ENCODE data around the gene GNG7.

DNA sequence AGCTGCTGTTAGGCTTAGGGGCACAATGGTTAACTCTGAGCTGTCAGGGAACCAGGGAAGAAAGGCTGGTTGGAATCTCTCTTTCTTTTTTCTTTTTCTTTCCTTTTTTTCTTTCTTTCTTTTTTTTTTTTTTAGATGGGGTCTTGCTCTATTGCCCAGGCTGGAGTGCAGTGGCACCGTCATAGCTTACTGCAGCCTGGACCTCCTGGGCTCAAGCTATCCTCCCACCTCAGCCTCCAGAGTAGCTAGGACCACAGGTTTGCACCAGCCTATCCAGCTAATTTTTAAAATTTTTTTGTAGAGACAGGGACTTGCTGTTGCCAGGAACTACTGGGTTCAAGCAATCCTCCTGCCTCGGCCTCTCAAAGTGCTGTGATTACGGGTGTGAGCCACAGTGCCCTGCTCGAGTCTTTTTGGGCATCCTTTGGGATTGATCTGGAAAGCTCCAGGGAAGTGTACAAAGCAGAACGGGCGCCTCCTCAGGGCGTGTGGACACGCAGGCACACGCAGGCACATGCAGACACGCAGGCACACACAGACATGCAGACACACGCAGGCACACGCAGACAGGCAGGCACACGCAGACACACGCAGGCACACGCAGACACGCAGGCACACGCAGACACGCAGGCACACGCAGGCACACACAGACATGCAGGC is 127.4 kb downstream of the GNG7 start:
- TF ChIP-seq, protein P1, sequence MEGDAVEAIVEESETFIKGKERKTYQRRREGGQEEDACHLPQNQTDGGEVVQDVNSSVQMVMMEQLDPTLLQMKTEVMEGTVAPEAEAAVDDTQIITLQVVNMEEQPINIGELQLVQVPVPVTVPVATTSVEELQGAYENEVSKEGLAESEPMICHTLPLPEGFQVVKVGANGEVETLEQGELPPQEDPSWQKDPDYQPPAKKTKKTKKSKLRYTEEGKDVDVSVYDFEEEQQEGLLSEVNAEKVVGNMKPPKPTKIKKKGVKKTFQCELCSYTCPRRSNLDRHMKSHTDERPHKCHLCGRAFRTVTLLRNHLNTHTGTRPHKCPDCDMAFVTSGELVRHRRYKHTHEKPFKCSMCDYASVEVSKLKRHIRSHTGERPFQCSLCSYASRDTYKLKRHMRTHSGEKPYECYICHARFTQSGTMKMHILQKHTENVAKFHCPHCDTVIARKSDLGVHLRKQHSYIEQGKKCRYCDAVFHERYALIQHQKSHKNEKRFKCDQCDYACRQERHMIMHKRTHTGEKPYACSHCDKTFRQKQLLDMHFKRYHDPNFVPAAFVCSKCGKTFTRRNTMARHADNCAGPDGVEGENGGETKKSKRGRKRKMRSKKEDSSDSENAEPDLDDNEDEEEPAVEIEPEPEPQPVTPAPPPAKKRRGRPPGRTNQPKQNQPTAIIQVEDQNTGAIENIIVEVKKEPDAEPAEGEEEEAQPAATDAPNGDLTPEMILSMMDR (optimal IDR thresholded peaks at IDR 0.05 in 1 of 3, IDR thresholded peaks at IDR 0.05 in 1 of 3, conservative IDR thresholded peaks at IDR 0.05 in 1 of 3; ENCODE audit: extremely low read depth in 1 of 3, insufficient read depth in 2 of 3, low read length in 3 of 3), result no peak
- no peak for TF ChIP-seq EZH2 (IDR thresholded peaks at IDR 0.05; ENCODE audit: low read length)
